ENCODE results near the gene ACTL10.

GRCh38 chr20:33657704-33658095, 9.0 kb upstream of the ACTL10 start:
- TF ChIP-seq, protein P1, sequence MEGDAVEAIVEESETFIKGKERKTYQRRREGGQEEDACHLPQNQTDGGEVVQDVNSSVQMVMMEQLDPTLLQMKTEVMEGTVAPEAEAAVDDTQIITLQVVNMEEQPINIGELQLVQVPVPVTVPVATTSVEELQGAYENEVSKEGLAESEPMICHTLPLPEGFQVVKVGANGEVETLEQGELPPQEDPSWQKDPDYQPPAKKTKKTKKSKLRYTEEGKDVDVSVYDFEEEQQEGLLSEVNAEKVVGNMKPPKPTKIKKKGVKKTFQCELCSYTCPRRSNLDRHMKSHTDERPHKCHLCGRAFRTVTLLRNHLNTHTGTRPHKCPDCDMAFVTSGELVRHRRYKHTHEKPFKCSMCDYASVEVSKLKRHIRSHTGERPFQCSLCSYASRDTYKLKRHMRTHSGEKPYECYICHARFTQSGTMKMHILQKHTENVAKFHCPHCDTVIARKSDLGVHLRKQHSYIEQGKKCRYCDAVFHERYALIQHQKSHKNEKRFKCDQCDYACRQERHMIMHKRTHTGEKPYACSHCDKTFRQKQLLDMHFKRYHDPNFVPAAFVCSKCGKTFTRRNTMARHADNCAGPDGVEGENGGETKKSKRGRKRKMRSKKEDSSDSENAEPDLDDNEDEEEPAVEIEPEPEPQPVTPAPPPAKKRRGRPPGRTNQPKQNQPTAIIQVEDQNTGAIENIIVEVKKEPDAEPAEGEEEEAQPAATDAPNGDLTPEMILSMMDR (IDR thresholded peaks at IDR 0.05; ENCODE audit: insufficient read depth, low read depth, low read length) = no peak
- no peak for TF ChIP-seq EZH2 (IDR thresholded peaks at IDR 0.05; ENCODE audit: insufficient read depth, low read length)

All from astrocyte (in vitro differentiated cells and primary cell).